GM18507 (cell line): ENCODE measurements around the gene RAB4B.
"Not testable (repeated sequence)": the region's sequence is repeated elsewhere in the genome, so short reads cannot be mapped to it uniquely, and the experiment has no call there.

ENCODE experiments used
- DNase-seq: peaks from one replicate; pipeline ENCODE4 v3.0.0; 2011; ENCODE audit warnings: low read depth; ENCODE audit not compliant: insufficient read length; ENCODE audit errors: extremely low spot score
- FAIRE-seq: peaks from 2 replicates; lab custom pipeline; 2011; peaks lifted over from hg19 to GRCh38; lab: Jason Lieb, UNC

Gene RAB4B

DNA sequence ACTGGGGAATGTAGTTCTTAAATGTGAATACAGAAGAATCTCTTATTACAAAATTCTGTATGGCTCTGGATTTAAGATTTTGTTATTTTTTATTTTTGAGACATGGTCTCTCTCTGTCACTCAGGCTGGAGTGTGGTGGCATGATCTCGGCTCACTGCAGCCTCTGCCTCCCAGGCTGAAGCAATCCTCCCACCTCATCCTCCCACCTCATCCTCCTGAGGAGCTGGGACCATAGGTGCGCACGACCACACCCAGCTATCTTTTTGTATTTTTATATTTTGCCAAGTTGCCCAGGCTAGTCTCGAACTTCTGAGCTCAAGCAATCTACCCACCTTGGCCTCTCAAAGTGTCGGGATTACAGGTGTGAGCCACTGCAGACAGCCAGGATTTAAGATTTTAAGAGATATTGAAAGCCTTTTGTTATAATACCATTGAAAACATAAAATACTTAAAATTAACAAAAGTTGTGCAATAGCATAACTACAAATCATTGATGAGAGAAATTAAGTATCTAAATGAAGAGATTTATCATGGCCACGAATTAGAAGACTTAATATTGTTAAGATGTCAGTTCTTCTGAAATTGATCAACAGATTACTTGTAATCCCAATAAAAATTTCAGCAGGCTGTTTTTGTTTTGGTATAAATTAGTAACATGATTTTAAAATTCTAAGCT lies 58.8 kb downstream of the RAB4B start:
- DNase-seq (no peak), FAIRE-seq (no peak)

DNA sequence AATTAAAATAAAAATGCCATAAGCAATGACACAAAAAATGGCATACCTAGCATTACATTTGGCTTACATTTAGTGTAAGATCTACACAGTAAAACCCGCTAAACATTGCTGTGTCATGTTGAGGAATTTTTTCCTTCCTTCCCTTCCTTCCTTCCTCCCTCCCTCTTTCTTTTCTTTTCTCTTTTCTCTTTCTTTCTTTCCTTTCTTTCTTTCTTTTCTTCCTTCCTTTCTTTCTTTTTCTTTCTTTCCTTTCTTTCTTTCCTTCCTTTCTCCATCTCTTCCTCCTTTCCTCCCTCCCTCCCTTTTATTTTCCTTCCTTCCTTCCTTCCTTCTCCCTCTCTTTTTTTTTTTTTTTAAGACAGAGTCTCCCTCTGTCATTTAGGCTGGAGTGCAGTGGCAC lies 60.4 kb downstream of the RAB4B start:
- not testable (repeated sequence) for FAIRE-seq, DNase-seq

DNA sequence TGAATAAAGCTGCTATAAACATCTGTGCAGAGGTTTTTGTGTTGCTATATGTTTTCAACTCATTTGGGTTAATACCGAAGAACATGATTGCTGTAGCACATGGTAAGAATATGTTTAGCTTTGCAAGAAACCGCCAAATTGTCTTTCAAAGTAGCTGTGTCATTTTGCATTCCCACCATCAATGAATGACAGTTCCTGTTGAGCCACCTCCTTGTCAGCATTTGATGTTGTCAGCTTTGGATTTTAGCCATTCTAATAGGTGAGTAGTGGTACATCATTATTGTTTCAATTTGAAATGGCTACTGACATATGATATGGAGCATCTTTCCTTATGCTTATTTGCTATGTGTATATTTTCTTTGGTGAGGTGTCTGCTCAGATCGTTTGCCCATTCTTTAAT lies 64.0 kb downstream of the RAB4B start:
- DNase-seq, FAIRE-seq: not testable (repeated sequence)

DNA sequence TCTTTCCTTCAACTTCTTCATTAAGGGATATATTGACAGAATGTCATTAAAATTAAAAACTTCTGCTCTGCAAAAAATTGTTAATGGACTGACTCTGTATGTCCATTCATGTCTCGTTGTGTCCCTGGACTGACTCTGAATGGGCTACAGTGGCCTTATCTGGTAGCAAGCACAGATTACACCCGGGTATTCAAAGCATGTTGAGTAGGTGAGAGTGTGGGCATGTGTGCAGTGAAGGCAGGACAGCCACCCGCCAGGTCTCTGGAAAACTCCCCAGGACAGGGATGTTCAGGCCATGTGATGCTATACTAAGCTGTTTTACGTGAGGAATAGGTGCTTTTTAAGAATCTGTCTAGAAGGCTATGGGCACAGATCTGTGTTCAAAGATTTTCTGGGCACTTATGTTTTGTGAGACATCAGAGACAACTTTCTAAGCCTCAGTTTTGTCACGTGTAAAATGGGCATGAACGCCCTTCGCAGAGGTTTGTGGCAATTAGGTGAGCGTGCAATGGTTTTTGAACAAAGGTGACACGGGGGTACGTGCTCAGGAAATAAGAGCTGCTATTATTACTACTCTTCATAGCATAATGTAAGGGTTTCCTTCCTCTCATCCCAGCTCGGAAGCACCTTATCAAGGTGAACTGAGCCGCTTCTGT lies 65.1 kb downstream of the RAB4B start:
- not testable (repeated sequence) for DNase-seq, FAIRE-seq

DNA sequence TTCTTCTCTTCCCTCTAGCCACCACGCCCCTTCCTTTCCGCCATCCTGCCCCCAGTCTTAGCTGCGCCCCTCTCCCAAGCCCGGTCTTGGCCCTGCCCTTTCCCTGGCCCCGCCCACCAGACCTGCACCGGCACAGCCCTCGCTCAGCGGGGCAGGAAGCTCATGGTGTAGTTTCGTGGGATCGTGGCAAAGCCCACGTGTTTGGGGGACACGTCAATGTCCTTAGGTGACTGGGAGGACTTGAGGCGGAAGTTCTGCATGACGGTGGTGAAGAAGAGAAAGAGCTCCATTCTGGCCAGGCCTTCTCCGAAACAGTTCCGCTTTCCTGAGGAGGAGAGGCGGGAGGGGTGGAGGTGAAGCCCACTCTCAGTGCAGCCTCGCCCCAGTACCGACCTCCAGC lies 65.6 kb downstream of the RAB4B start:
- FAIRE-seq, DNase-seq: not testable (repeated sequence)
